ENCODE measurements around the gene MX2.
"Not testable (repeated sequence)": the region's sequence is repeated elsewhere in the genome, so short reads cannot be mapped to it uniquely, and the experiment has no call there.

The MX2 gene

DNA sequence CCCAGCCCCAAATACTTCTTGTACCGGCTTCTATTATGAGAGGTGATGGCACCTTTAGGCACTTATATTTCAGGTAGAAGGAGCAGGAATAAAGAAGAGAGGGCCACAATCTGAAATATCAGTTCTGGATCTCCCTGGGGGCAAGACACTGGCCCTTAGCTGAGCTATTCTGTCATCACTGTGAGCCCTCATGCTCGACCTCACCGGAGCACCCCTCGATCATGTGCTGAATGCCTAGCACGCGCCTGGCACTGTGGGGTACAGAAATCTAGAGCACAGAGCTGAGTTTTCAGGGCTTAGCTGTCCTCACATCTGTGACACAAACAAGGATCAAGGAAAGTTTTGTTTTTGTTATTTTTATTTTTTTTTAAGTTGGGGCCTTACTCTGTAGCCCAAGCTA lies 56.6 kb downstream of the MX2 start:
- DNase-seq (ENCODE audit: low read depth in 2 of 2) = no peak

DNA sequence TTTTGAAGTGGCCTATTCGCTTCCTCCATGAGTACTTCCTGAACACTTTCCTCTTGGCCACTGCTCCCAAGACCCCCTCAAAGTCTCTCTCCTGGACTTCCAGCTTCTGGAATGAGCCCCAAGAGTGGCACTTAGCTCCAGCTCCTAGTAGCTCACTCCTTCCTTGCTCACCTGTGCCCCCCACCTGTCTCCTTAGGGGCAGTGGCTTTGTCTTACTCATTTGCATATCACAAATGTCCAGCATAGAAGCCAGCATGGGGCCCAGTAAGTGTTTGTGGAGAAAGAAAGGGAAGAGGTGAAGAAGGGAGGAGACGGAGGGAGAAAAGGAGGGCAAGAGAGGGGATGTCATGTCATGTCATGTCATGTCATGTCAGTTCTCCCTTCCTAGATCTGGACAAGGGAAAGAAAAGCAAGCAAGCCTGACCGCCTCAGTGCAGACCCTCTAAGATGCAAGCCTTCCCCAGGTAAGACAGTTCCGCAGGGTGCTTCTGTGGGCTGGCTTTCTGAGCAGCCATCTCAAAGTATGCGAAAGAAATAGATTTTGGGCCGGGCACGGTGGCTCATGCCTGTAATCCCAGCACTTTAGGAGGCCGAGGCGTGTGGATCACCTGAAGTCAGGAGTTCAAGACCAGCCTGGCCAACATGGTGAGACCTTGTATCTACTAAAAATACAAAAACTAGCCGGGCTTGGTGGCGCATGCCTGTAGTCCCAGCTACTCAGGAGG lies 57.3 kb downstream of the MX2 start:
- no peak for DNase-seq (ENCODE audit: low read depth in 2 of 2)

DNA sequence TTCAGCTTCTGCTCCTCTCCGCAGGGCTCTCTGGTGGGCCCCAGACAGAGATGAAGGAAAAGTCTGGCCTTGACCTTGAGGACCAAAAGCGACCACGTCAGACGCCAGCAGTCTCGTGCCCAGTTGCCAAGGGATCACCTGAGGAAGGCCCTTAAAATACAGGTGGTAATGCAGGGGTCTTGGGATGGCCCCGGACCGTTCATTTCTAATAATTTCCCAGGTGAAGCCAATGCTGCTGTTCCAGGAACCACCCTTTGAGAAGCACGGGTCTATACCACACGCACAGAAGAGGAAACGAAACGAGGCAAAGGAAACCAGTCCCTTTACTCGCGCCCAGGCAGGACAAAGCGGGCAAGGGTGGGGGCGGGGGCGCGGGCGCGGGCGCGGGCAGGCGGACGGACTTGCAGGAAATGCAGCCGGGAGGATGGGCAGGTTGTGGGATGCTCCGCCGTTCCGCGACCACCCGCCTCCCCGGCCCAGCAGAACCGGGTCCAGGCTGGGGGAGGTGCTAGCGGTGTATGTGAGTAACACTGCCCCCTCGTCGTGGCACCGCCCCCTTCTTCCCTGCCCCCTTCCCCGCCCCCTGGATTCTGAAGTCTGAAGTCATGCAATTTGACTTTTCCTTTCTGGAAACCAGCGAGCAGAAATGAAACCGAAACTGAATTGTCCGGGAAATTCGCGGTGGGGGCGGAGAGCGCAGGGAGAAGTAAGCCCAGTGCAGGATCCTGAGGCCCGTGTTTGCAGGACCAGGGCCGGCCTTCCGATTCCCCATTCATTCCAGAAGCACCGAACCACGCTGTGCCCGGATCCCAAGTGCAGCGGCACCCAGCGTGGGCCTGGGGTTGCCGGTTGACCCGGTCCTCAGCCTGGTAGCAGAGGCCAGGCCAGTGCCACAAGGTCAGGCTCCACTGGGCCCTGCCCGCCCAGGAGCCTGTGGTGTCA lies 58.4 kb downstream of the MX2 start:
- peak; percentile 76 to 77 for DNase-seq (ENCODE audit: low read depth in 2 of 2)

DNA sequence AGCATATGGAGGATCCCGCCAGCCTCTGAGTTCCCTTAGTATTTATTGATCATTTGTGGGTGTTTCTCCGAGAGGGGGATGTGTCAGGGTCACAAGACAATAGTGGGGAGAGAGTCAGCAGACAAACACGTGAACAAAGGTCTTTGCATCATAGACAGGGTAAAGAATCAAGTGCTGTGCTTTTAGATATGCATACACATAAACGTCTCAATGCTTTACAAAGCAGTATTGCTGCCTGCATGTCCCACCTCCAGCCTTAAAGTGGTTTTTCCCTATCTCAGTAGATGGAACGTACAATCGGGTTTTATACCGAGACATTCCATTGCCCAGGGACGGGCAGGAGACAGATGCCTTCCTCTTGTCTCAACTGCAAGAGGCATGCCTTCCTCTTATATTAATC lies 59.2 kb downstream of the MX2 start:
- DNase-seq (ENCODE audit: low read depth in 2 of 2) = not testable (repeated sequence)

DNA sequence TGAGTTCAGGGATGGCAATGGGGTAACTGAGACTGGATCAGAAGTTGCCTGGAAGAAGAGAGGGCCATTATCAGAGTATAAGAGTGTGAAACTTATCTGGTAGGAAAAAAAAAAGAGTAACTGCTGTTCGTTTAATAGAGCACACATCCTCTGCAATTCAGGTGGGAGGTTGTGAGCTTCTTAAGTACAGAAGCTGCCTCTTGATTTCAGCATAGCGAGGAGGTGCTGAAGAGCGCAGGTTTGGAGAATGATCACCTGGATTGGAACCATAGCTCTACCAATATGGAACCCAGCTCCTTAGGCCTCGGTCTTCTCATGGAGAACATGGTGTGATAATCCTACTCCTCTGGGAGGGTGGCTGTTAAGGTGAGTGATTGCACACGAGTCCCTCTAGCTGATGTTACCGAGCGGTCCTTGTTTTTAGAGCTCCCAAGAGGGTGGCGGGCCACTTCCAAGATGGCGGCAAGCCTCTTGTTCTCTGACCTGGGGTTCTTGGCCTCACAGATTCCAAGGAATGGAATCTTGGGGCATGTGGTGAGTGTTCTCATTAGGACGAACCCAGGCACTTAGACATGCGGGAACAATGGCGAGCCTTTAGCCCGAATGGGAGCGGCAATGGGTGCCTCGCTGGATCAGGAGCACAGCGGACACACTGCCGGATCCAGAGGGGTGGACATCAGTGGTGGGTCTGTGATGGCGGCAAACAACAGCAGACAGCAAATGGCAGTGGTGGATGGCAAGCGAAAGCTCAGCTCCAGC lies 60.9 kb downstream of the MX2 start:
- DNase-seq (ENCODE audit: low read depth in 2 of 2) = no peak

DNA sequence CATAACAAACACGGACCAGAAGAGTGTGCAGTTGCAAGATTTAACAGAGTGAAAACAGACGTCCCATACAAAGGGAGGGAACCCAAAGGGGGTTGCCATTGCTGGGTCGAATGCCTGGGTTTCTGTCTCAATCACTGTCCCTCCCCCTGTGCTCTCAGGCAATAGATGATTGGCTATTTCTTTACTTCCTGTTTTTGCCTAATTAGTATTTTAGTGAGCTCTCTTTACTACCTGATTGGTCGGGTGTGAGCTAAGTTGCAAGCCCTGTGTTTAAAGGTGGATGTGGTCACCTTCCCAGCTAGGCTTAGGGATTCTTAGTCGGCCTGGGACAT lies 61.4 kb downstream of the MX2 start:
- DNase-seq (ENCODE audit: low read depth in 2 of 2) = not testable (repeated sequence)

DNA sequence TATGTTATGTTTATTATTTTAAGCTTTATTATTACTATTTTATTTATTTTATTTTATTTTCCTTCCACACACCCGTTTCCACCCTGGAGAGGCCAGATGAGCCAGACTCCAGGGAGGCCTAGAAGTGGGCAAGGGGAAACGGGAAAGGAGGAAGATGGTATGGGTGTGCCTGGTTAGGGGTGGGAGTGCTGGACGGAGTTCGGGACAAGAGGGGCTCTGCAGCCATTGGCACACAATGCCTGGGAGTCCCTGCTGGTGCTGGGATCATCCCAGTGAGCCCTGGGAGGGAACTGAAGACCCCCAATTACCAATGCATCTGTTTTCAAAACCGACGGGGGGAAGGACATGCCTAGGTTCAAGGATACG lies 63.7 kb downstream of the MX2 start:
- no peak for DNase-seq (ENCODE audit: low read depth in 2 of 2)

DNA sequence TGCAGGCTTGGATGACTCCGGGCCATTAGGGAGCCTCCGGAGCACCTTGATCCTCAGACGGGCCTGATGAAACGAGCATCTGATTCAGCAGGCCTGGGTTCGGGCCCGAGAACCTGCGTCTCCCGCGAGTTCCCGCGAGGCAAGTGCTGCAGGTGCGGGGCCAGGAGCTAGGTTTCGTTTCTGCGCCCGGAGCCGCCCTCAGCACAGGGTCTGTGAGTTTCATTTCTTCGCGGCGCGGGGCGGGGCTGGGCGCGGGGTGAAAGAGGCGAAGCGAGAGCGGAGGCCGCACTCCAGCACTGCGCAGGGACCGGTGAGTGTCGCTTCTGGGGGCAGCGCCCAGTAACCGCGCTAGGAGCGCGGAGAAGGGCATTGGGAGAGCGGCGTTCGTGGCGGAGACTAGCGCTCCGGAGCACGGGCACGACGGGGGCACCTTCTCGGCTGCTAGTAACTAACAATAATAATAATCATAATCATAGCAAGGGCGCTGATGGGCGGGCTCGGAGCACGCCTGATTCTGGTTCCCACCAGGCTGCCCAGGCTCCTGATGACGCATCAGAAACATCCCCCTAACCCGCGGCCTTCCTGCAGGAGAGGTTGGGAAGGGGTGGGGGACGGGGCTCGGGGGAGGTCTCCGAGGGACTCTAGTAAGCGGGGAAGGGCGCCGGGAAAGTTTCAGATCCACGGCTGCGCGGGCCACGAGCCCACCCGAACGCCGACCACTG lies 64.3 kb downstream of the MX2 start, which contains the start of gene MX1:
Gene MX1 (plus strand): TSS at position 286 of the 722 bp plus-strand sequence. CDS start 5,832 bp downstream, outside the sequence.
- DNase-seq (ENCODE audit: low read depth in 2 of 2) = no peak

DNA sequence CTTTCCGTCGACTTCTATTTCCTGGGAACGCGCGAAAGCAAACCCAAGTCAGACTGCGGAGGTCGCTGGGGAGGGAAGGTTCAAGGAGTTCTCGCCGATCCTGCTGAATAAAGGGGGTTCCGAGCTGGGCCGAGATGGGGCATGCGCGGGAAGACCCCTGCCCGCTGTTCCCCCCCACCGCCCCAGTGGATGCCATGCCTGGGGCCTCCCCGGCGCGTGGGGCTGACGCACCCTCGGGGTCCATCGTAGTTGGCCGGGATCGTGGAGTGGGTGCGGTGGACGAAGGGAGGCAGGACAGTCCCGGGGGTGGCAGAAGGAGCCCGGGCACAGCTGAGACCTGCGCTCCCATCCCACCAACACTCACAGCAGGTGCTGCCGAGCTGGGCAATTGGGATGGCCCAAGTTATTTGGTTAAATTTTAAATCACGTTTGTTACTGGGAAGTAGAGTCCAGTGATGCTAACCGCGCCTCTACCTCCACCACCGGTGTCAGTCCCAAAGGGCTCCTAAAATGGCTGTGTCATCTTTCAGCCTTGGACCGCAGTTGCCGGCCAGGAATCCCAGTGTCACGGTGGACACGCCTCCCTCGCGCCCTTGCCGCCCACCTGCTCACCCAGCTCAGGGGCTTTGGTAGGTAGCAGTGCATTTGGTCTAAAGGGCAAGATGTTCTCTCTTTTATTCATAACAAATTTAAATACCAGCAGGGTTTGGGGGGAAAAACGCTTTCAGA lies 65.0 kb downstream of the MX2 start:
- DNase-seq (ENCODE audit: low read depth in 2 of 2) = no peak

DNA sequence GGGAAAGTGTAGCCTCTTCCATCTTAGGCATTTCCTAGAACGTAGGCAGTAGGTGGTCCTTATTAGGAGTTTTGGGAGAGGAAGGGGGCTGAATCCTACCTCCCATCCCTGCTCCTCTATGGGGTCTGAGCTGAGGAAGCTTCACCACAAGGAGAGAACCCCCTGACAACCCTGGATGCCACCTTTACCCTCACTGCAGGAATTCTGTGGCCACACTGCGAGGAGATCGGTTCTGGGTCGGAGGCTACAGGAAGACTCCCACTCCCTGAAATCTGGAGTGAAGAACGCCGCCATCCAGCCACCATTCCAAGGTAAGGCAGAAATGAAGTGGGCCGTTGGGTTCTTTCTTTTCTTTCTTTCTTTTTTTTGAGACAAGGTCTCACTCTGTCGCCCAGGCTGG lies 65.7 kb downstream of the MX2 start:
- no peak for DNase-seq (ENCODE audit: low read depth in 2 of 2)

DNA sequence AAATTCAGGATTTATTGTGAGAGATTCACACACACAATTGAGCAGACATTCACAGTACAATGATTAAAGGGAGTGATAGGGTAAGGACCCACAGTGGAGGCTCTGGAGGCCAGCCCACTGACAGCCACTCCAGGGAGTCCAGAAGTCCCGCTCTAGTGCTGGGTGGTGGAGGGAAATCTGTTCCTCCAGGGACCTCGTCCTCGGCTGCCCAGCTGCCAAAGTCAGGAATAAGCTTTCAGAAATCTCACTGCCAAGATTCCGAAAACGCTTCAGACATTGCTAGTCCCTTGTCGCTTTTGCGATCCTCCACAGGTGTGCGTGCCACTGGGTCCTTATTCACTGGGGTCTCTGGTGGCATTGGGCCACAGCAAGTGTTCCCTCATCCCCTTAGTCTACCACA lies 66.5 kb downstream of the MX2 start:
- DNase-seq (ENCODE audit: low read depth in 2 of 2) = no peak

DNA sequence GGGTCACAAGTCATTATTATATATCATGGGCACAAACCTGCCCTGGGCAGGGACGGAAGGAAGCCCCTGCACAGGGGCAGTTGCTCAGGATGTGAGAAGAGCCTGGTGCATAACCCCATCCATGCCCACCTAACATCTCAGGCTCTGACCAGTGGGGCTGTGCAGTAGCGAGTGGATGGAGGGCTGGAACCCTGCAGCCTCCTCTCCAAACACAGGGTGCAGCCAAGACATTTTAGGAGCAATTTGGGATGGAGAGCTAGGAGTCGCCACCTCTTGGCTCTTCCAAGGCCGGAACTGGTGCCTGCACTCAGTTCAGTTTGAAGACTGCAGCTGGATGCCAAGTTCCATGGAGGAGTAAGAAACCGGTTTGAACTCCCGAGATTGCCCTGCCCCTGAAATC lies 67.0 kb downstream of the MX2 start:
- no peak for DNase-seq (ENCODE audit: low read depth in 2 of 2)

DNA sequence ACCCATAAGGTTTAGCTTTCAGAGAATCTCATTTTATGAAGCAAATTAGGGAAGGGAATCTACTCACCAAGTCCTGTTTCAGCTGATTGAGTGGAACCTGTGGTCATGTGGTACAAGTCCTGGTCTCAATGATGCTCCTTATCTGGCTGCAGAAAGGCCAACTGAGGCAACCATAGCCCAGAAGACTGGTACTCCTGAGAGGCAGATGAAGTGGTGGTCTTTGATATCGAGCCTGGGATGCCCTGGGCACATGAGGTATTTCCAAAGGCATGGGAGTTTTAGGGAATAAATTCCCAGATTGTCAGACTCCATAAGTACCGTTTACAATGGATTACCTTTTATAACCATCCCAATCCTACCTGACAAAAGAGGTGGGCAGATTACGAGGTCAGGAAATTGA lies 67.5 kb downstream of the MX2 start:
- no peak for DNase-seq (ENCODE audit: low read depth in 2 of 2)

DNA sequence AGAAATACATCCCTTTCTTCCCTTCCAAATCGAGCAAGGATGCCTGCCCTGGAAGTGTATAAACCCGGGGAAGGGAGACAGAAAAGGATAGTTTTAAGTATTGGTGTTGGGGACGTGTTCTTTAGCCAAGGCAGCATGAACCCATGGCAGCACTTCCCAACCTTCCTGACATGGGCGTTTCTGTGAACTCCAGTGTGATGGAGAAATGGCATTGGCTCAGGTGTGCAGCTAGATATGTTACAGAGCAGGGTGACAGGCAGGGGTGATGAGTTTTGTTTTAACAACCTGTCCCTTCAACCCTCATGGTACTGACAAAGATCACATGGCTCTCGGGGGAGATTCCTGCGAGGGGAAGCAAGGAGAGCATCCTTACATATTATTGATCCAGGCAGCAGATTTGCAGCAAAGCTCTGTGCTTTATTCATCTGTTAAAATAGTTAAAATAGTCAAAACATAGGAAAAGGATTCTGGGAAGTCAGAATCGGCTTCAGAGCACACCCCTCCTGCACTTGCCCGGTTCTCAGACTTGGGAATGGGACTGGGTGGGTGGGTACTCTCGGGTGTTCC lies 68.2 kb downstream of the MX2 start:
- DNase-seq (ENCODE audit: low read depth in 2 of 2) = no peak

DNA sequence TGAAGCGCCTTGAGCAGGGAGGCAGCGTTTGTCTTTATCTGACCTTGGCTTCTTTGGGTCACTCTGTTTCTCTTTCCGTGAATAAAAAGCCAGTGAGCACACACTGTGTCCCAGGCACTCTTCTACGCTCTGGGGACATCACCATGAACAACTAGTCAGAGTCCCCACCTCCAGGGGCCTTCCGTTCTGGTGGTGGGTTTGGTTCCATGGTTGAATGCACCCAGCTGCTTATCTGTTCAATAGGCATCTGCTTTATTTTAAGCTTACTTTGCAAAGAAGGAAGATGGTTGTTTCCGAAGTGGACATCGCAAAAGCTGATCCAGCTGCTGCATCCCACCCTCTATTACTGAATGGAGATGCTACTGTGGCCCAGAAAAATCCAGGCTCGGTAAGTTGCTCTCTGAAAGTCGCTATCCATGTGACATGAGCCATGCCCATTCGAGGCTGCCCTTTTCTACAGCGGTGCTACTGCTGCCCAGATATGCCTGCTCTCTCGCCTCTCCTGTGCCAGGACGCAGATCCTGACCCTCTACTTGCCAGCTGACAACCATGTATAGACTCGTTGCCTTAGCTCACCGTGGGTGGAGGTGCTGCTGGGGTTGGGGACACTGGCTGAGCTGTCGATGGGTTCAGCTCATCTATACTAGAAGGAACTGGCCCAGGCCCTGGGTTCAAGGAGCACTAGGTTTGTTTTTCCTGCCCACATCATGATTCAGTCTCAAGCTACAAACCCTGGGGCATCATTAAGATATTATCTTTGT lies 70.1 kb downstream of the MX2 start:
- DNase-seq (ENCODE audit: low read depth in 2 of 2) = no peak

DNA sequence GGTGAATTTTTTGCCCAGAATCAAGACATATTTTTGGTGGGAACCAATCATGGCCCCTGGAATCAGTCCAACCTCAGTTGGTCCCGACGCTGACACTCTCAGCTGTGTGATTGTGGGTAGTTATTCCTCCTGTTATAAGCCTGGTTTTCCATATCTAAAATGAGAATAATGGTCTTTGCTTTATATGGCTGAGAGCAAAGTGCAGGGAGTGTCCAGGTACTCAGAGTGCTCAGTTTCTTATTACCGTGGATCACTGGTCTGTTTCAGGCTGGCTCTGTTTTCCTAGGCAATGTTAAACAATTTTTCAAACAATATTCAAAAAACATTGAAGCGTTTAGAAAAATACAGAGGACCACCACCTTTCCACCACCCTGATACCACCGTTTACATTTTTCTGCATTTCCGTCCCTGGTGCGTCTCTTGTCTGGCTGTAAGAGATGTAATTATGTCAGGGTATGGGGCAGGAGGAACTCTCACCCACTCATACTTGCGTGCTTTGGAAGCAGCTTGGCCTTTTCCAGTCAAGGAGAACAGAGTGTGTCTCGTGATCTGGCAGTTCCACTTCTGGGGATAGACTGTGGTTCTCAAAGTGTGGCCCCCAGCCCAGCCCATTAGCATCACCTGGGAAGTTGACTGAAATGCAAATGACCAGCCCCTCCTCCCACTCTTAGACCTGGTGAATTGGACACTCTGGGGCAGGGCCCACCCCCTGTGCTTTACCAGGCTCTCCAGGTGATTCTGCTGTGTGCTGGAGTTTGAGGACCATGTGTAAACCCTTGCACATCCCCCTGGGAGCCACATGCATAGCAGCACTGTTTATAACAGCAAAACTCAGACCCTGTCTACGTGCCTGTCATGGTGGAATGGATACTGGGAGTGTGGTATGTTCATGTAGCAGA lies 71.0 kb downstream of the MX2 start:
- DNase-seq (ENCODE audit: low read depth in 2 of 2) = no peak

DNA sequence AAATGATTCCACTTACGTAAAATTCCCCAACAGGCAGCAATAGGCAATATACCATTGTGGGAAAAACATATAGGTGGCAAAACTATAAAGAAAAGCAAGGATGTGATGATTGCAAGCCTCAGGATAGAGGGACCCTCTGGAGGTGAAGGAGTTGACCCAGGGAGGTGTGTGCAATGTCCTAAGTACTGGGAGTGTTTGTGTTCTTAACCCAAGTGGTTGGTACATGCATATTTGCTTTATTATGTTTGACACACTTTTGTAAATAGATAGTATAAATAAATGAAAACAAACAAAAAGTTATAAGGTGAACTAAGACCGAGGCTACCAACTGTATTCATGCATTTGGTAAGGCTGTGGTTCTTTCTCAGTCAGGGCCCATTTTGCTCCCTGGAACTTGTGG lies 71.7 kb downstream of the MX2 start:
- no peak for DNase-seq (ENCODE audit: low read depth in 2 of 2)

DNA sequence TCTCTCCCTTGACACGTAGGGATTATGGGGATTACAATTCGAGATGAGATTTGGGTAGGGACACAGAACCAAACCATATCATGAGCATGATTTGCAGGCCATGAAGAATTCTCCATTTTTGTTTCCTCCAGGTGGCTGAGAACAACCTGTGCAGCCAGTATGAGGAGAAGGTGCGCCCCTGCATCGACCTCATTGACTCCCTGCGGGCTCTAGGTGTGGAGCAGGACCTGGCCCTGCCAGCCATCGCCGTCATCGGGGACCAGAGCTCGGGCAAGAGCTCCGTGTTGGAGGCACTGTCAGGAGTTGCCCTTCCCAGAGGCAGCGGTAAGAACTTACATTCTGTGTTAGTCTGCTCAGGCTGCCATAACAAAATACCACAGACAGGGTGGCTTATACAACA lies 73.9 kb downstream of the MX2 start:
- DNase-seq (ENCODE audit: low read depth in 2 of 2) = no peak

DNA sequence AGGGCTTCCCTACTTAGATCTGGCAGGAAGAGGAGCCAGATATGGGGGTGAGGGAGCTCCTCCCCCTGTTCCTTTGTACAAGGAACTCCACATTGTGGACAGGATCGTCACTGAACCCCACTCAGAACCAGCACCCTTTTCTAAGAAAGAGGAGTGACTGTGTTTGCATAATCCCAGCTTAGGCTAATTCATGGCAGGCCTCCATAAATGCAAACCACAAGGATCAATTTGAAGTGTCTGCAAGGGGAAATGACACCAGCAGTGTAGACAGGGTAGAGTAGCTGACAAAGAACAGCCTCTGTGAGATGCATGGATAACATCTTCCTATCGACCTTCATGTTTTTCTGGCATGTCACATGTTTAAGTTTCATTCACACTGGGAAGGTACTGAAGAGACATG lies 75.9 kb downstream of the MX2 start:
- DNase-seq (ENCODE audit: low read depth in 2 of 2) = no peak
